ENCODE measurements around the gene DKC1.

The DKC1 gene

DNA sequence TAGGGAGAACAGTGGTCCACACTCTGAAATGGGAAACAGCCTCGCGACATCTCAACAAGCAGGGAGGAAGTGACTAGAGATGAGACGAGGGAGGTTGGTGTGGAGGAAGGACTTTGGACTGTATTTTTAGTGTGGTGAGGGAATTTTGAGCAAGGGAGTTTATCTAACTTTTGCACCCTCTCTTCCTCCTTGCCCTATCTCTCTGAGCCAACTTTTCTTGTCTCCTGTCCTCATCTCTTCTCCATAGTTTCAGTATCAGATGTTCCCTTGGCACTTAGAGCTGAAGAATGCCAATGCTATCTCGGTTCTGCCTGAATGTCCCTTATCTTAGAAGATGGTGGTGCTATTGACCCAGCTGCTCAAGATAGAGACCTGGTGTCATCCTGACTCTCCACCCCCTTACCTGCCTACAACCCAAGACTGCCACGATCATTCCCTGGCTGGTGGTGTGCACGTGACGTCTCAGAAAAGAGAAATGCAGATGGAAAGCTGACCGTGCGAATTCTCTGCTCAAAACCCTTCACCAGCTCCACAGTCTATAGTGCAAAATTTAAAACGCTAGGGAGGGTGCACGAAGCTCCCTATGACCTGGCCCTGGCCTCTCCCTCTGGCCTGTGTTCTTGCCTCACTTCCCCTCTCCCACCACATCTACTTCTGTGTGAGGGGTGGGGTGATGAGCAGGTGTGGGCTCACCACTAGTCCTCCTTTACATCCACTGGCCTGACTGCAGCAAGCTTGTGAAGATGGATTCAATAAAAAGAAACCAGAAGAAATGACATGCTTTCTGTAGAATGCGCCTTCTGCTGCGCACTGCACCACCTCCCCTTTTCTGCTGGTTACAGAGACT is 21.7 kb downstream of the DKC1 start:
- Histone ChIP-seq H3K4me3 (ENCODE audit: low read depth, low read length, poor library complexity, severe bottlenecking) (no peak overlapping the region), H2AFZ (ENCODE audit: low read length) (no peak overlapping the region), H3K9me3 (ENCODE audit: low read length) (no peaks in the 10 kb centered on the region), H3K36me3 (ENCODE audit: insufficient read depth, low read length) (peaks cover under 1% of the 10 kb centered on the region; the same call in 1 of the 2 replicates), H3F3A (ENCODE audit: insufficient read depth, low read length) (no peaks in the 10 kb centered on the region), H3K9me2 (ENCODE audit: low read depth, low read length) (no peaks in the 10 kb centered on the region), H3K9ac (ENCODE audit: low read length) (no peak overlapping the region), H3K27ac (ENCODE audit: low read depth, low read length, poor library complexity, severe bottlenecking) (no peak overlapping the region), H3K27me3 (ENCODE audit: insufficient read depth, low read length) (no peaks in the 10 kb centered on the region), H3K4me2 (ENCODE audit: low read length) (peak overlapping the region; percentile 46), H3K79me2 (ENCODE audit: insufficient read depth, low read length) (no peaks in the 10 kb centered on the region), H4K20me1 (ENCODE audit: insufficient read depth, low read length) (no peaks in the 10 kb centered on the region), H3K4me1 (ENCODE audit: insufficient read depth, low read length, severe bottlenecking) (no peaks in the 10 kb centered on the region)
- TF ChIP-seq, protein P1, sequence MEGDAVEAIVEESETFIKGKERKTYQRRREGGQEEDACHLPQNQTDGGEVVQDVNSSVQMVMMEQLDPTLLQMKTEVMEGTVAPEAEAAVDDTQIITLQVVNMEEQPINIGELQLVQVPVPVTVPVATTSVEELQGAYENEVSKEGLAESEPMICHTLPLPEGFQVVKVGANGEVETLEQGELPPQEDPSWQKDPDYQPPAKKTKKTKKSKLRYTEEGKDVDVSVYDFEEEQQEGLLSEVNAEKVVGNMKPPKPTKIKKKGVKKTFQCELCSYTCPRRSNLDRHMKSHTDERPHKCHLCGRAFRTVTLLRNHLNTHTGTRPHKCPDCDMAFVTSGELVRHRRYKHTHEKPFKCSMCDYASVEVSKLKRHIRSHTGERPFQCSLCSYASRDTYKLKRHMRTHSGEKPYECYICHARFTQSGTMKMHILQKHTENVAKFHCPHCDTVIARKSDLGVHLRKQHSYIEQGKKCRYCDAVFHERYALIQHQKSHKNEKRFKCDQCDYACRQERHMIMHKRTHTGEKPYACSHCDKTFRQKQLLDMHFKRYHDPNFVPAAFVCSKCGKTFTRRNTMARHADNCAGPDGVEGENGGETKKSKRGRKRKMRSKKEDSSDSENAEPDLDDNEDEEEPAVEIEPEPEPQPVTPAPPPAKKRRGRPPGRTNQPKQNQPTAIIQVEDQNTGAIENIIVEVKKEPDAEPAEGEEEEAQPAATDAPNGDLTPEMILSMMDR (IDR thresholded peaks at IDR 0.05; ENCODE audit: low read length): no peak
- no peak for TF ChIP-seq EZH2 (IDR thresholded peaks at IDR 0.05; ENCODE audit: borderline replicate concordance, low read length)

DNA sequence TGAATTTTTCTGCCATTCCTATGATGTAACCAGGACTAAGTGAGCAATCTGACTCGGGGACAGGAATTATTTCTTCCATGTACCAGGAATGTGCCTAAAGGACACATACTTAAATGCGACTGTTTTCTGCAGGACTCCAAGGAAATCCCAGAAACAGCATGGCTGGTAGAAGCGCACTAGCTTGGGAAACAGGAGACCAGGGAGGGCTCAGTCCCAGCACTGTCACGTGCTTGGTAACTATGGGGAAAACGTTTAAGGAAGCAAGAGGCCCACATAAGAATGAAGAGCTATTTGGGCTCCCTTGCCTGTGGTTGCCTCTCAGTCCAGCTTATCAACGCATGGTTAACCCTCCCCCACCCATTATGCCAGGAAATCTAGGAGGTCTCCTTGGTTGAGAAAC is 23.1 kb downstream of the DKC1 start:
- no peaks in the 10 kb centered on the region for H3K9me2 ChIP-seq (ENCODE audit: low read depth, low read length)
- H3K27ac ChIP-seq (ENCODE audit: low read depth, low read length, poor library complexity, severe bottlenecking): no peak overlapping the region
- TF ChIP-seq, protein P1 (IDR thresholded peaks at IDR 0.05; ENCODE audit: low read length): no peak
- no peak for TF ChIP-seq EZH2 (IDR thresholded peaks at IDR 0.05; ENCODE audit: borderline replicate concordance, low read length)
- H3K9ac ChIP-seq (ENCODE audit: low read length): no peak overlapping the region
- H3F3A ChIP-seq (ENCODE audit: insufficient read depth, low read length): no peaks in the 10 kb centered on the region
- no peaks in the 10 kb centered on the region for H3K9me3 ChIP-seq (ENCODE audit: low read length)
- no peak overlapping the region for H2AFZ ChIP-seq (ENCODE audit: low read length)
- no peaks in the 10 kb centered on the region for H3K4me1 ChIP-seq (ENCODE audit: insufficient read depth, low read length, severe bottlenecking)
- no peaks in the 10 kb centered on the region for H3K27me3 ChIP-seq (ENCODE audit: insufficient read depth, low read length)
- H4K20me1 ChIP-seq (ENCODE audit: insufficient read depth, low read length): no peaks in the 10 kb centered on the region
- H3K4me3 ChIP-seq (ENCODE audit: low read depth, low read length, poor library complexity, severe bottlenecking): no peak overlapping the region
- no peak overlapping the region for H3K4me2 ChIP-seq (ENCODE audit: low read length)
- no peaks in the 10 kb centered on the region for H3K79me2 ChIP-seq (ENCODE audit: insufficient read depth, low read length)
- no peaks in the 10 kb centered on the region for H3K36me3 ChIP-seq (ENCODE audit: insufficient read depth, low read length)

DNA sequence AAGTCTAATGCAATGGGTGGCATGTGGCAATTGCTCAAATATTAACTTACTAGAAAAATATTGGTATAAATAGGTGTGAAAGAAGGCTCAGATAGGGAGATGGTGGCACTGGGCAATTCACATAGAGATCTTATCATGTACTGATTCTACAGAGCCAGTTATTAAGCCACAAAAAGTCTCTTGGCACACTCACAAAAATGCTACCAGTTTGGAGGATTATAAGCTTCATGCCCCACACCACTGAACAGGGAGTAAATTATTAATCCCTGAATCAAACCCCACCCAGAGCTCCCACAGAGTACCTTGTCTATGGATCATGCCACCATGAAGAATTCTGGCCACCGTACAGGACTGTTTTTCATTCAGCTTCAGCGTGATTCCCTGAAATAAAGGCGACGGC is 28.8 kb downstream of the DKC1 start:
- no peaks in the 10 kb centered on the region for H3K9me3 ChIP-seq (ENCODE audit: low read length)
- no peak overlapping the region for H3K9ac ChIP-seq (ENCODE audit: low read length)
- H3K9me2 ChIP-seq (ENCODE audit: low read depth, low read length): no peaks in the 10 kb centered on the region
- H3K79me2 ChIP-seq (ENCODE audit: insufficient read depth, low read length): no peaks in the 10 kb centered on the region
- H3F3A ChIP-seq (ENCODE audit: insufficient read depth, low read length): no peaks in the 10 kb centered on the region
- H3K36me3 ChIP-seq (ENCODE audit: insufficient read depth, low read length): no peaks in the 10 kb centered on the region
- H2AFZ ChIP-seq (ENCODE audit: low read length): no peak overlapping the region
- no peaks in the 10 kb centered on the region for H3K4me1 ChIP-seq (ENCODE audit: insufficient read depth, low read length, severe bottlenecking)
- no peak overlapping the region for H3K4me3 ChIP-seq (ENCODE audit: low read depth, low read length, poor library complexity, severe bottlenecking)
- TF ChIP-seq, protein P1 (IDR thresholded peaks at IDR 0.05; ENCODE audit: low read length): no peak
- no peak for TF ChIP-seq EZH2 (IDR thresholded peaks at IDR 0.05; ENCODE audit: borderline replicate concordance, low read length)
- no peak overlapping the region for H3K4me2 ChIP-seq (ENCODE audit: low read length)
- H3K27ac ChIP-seq (ENCODE audit: low read depth, low read length, poor library complexity, severe bottlenecking): no peak overlapping the region
- H3K27me3 ChIP-seq (ENCODE audit: insufficient read depth, low read length): no peaks in the 10 kb centered on the region
- H4K20me1 ChIP-seq (ENCODE audit: insufficient read depth, low read length): no peaks in the 10 kb centered on the region

All from OCI-LY1 (cell line).